Neural progenitor cell (in vitro differentiated cells): ENCODE results near the gene ZNF827. TPM values are rescaled to one million over a fixed set of nuclear protein-coding genes. Genes with fewer than 3 reads are reported as not detected.

Source experiments
- DNase-seq: peaks from one replicate; pipeline ENCODE4 v3.0.0-alpha.2; 2016; ENCODE audit warnings: low spot score
- H2AFZ ChIP-seq: fragments of 200-600 bp; sonication (generic); replicated peaks from 2 replicates; pipeline ENCODE4 v1.6.1; 2016; ENCODE audit warnings: antibody characterized with exemption
- H3F3A ChIP-seq: fragments of 200-600 bp; sonication (generic); 2 replicates; pipeline ENCODE4 v1.6.1; 2016; ENCODE audit warnings: antibody characterized with exemption, low read depth
- H3K27ac ChIP-seq: fragments of 200-600 bp; sonication (generic); 2 replicates; pipeline ENCODE4 v1.5.1; 2016; ENCODE audit warnings: mild to moderate bottlenecking
- H3K27me3 ChIP-seq: fragments of 200-600 bp; sonication (generic); 2 replicates; pipeline ENCODE4 v1.6.1; 2016; ENCODE audit warnings: mild to moderate bottlenecking, moderate library complexity
- H3K36me3 ChIP-seq: fragments of 200-600 bp; sonication (generic); 2 replicates; pipeline ENCODE4 v1.5.1; 2016
- H3K4me1 ChIP-seq: fragments of 200-600 bp; sonication (generic); 2 replicates; pipeline ENCODE4 v1.6.1; 2016; ENCODE audit warnings: mixed run types
- H3K4me2 ChIP-seq: fragments of 200-600 bp; sonication (generic); 2 replicates; pipeline ENCODE4 v1.6.1; 2016
- H3K4me3 ChIP-seq: fragments of 200-600 bp; sonication (generic); 2 replicates; pipeline ENCODE4 v1.5.1; 2016
- H3K79me2 ChIP-seq: fragments of 200-600 bp; sonication (generic); 2 replicates; pipeline ENCODE4 v1.6.1; 2016; ENCODE audit warnings: low read depth
- H3K9ac ChIP-seq: fragments of 200-600 bp; sonication (generic); 2 replicates; pipeline ENCODE4 v1.6.1; 2016
- H3K9me3 ChIP-seq: fragments of 200-600 bp; sonication (generic); 2 replicates; pipeline ENCODE4 v1.5.1; 2016; ENCODE audit warnings: low read depth
- H4K20me1 ChIP-seq: fragments of 200-600 bp; sonication (generic); 2 replicates; pipeline ENCODE4 v1.6.1; 2016; ENCODE audit warnings: low read depth
- H3K27ac Mint-ChIP-seq: 3 replicates; pipeline ENCODE4 v1.8.0; 2021; ENCODE audit warnings: mixed read lengths
- H3K27me3 Mint-ChIP-seq: 2 replicates; pipeline ENCODE4 v1.8.0; 2022; ENCODE audit warnings: low read depth, mild to moderate bottlenecking, inconsistent platforms, moderate library complexity, mixed read lengths; ENCODE audit not compliant: insufficient read depth
- H3K36me3 Mint-ChIP-seq: 3 replicates; pipeline ENCODE4 v1.8.0; 2021; ENCODE audit warnings: mixed read lengths
- H3K4me1 Mint-ChIP-seq: 3 replicates; pipeline ENCODE4 v1.8.0; 2021; ENCODE audit warnings: mixed read lengths
- H3K4me3 Mint-ChIP-seq: 3 replicates; pipeline ENCODE4 v1.8.0; 2021; ENCODE audit warnings: mild to moderate bottlenecking, moderate library complexity, mixed read lengths
- H3K9me3 Mint-ChIP-seq: 3 replicates; pipeline ENCODE4 v1.8.0; 2020; ENCODE audit warnings: mixed read lengths
- EZH2 ChIP-seq: fragments of 200-600 bp; sonication (generic); IDR thresholded peaks from 2 replicates; pipeline ENCODE4 v1.6.1; 2017; ENCODE audit warnings: antibody characterized with exemption, mild to moderate bottlenecking, moderate library complexity
- EZH2phosphoT487 ChIP-seq: fragments of 200-600 bp; sonication (generic); IDR thresholded peaks from 2 replicates; pipeline ENCODE4 v1.6.1; 2017; ENCODE audit warnings: antibody characterized with exemption
- total RNA-seq: library from RNA; depleted of rRNA; stranded (reverse); fragments of >200 nt; gene quantifications from 2 replicates; pipeline ENCODE4 v1.2.3, GENCODE V29; 2015; ENCODE audit warnings: low replicate concordance
- TF ChIP-seq, protein P1 (sequence below): fragments of 200-600 bp; sonication (generic); IDR thresholded peaks from 2 replicates; pipeline ENCODE4 v1.5.1; 2017; ENCODE audit warnings: antibody characterized with exemption, mild to moderate bottlenecking

Gene ZNF827, protein sequence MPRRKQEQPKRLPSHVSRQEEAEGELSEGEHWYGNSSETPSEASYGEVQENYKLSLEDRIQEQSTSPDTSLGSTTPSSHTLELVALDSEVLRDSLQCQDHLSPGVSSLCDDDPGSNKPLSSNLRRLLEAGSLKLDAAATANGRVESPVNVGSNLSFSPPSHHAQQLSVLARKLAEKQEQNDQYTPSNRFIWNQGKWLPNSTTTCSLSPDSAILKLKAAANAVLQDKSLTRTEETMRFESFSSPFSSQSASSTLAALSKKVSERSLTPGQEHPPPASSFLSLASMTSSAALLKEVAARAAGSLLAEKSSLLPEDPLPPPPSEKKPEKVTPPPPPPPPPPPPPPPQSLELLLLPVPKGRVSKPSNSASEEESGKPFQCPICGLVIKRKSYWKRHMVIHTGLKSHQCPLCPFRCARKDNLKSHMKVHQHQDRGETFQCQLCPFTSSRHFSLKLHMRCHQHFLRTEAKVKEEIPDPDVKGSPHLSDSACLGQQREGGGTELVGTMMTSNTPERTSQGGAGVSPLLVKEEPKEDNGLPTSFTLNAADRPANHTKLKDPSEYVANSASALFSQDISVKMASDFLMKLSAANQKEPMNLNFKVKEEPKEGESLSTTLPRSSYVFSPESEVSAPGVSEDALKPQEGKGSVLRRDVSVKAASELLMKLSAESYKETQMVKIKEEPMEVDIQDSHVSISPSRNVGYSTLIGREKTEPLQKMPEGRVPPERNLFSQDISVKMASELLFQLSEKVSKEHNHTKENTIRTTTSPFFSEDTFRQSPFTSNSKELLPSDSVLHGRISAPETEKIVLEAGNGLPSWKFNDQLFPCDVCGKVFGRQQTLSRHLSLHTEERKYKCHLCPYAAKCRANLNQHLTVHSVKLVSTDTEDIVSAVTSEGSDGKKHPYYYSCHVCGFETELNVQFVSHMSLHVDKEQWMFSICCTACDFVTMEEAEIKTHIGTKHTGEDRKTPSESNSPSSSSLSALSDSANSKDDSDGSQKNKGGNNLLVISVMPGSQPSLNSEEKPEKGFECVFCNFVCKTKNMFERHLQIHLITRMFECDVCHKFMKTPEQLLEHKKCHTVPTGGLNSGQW
- 7.1 and 7.7 TPM in 2 replicates for total RNA-seq

DNA sequence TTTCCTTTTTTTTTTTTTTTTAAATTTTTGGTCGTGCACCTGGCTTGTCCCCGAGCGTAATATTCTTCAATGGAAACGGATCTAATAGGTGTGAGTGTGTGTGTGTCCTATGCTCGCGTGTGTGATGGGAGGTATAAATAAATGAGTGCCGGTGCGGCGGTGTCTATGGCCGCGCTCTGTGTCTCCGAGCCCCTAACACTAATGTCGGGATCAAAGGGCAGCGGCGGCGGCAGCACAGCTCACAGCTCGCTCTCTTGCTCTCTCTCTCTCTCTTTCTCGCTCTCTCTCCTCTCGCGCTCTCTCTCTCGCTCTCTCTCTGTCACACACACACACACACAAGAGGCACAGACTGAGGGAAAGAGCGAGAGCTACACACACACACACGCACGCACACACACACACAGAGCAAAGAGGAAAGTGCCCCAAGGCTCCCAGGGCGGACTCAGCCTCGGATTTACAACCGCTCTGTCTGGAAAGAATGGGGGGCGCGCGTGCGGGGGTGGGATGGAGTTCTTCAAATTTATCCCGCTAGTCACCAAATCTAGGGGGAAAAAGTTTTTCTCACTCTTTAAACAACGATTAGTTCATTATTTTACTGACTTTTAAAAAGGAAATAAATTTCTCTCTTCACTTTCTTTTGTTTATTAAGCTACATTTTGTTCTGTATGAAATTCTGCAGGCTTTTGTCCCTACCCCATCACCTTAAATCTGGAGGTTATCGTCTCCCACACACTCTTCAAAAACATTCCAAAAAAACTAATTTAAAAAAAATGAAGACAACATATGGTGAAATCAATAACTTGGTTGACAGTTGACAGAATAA, at the start of gene ZNF827:
ZNF827 (minus strand) TSS at position 206 of the 823 bp plus-strand sequence. CDS start 416 bp downstream, outside the sequence.
- peaks cover 8% of the 10 kb centered on the region for H3K4me1 ChIP-seq

DNA sequence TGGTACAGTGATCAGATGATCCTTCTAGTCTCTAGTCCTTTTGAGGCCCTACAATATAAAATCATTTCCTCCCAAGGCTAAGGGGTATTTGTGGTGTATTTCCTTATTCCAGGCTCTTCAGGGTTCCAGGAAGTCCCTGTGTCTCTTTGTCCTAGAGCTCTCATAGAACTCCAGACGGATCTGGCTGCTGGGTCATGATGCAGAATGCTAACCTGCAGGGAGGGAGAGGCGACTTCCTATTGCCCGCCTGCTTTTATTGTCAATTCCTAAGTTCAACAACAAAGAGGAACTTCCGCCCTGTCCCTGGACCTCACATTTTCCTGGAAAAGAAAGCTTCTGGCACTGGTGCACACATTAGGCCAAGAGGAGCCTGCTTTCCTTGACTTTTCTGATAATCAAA, 45.9 kb upstream of the ZNF827 start:
- no peaks in the 10 kb centered on the region for H3K27me3 ChIP-seq
- no peaks in the 10 kb centered on the region for H3K79me2 ChIP-seq
- no peaks in the 10 kb centered on the region for H4K20me1 ChIP-seq
- no peak overlapping the region for H3K27ac ChIP-seq
- H3K27me3 Mint-ChIP-seq = no peaks in the 10 kb centered on the region
- no peaks in the 10 kb centered on the region for H3K36me3 Mint-ChIP-seq
- TF ChIP-seq EZH2phosphoT487 (no peak), EZH2 (no peak)
- TF ChIP-seq, protein P1, sequence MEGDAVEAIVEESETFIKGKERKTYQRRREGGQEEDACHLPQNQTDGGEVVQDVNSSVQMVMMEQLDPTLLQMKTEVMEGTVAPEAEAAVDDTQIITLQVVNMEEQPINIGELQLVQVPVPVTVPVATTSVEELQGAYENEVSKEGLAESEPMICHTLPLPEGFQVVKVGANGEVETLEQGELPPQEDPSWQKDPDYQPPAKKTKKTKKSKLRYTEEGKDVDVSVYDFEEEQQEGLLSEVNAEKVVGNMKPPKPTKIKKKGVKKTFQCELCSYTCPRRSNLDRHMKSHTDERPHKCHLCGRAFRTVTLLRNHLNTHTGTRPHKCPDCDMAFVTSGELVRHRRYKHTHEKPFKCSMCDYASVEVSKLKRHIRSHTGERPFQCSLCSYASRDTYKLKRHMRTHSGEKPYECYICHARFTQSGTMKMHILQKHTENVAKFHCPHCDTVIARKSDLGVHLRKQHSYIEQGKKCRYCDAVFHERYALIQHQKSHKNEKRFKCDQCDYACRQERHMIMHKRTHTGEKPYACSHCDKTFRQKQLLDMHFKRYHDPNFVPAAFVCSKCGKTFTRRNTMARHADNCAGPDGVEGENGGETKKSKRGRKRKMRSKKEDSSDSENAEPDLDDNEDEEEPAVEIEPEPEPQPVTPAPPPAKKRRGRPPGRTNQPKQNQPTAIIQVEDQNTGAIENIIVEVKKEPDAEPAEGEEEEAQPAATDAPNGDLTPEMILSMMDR = no peak
- no peak overlapping the region for H3K4me3 ChIP-seq
- no peaks in the 10 kb centered on the region for H3F3A ChIP-seq
- no peak overlapping the region for H3K4me2 ChIP-seq
- DNase-seq = no peak
- H3K9ac ChIP-seq = no peak overlapping the region
- H2AFZ ChIP-seq = no peak overlapping the region
- no peak overlapping the region for H3K4me3 Mint-ChIP-seq
- H3K4me1 Mint-ChIP-seq = peaks cover 8% of the 10 kb centered on the region
- no peaks in the 10 kb centered on the region for H3K36me3 ChIP-seq
- H3K27ac Mint-ChIP-seq = peak overlapping the region; percentile 12
- H3K9me3 Mint-ChIP-seq = no peaks in the 10 kb centered on the region
- H3K4me1 ChIP-seq = no peaks in the 10 kb centered on the region
- H3K9me3 ChIP-seq = no peaks in the 10 kb centered on the region

More for the DNA sequence above, at the start of gene ZNF827:
- H3K9me3 ChIP-seq = no peaks in the 10 kb centered on the region
- H2AFZ ChIP-seq = peak within 1 kb of the TSS; percentile 63
- peak within 1 kb of the TSS; percentile 94 for H3K4me2 ChIP-seq
- Mint-ChIP-seq H3K4me3 (peak within 1 kb of the TSS; percentile 98), H3K27me3 (peaks cover 6% of the 10 kb centered on the region), H3K4me1 (peaks cover 34% of the 10 kb centered on the region), H3K36me3 (no peaks in the 10 kb centered on the region), H3K9me3 (no peaks in the 10 kb centered on the region), H3K27ac (peak within 1 kb of the TSS; percentile 98)
- H3K4me3 ChIP-seq = peak within 1 kb of the TSS; percentile 96
- H3K27me3 ChIP-seq = peaks cover 20% of the 10 kb centered on the region
- H3K36me3 ChIP-seq = no peaks in the 10 kb centered on the region
- H3F3A ChIP-seq = peaks cover 26% of the 10 kb centered on the region
- DNase-seq = peak; percentile 84
- TF ChIP-seq, protein P1 = no peak
- peak; percentile 34 for TF ChIP-seq EZH2
- H3K9ac ChIP-seq = peak within 1 kb of the TSS; percentile 37
- peaks cover 29% of the 10 kb centered on the region for H4K20me1 ChIP-seq
- H3K79me2 ChIP-seq = peaks cover 39% of the 10 kb centered on the region
- no peak within 1 kb of the TSS for H3K27ac ChIP-seq

DNA sequence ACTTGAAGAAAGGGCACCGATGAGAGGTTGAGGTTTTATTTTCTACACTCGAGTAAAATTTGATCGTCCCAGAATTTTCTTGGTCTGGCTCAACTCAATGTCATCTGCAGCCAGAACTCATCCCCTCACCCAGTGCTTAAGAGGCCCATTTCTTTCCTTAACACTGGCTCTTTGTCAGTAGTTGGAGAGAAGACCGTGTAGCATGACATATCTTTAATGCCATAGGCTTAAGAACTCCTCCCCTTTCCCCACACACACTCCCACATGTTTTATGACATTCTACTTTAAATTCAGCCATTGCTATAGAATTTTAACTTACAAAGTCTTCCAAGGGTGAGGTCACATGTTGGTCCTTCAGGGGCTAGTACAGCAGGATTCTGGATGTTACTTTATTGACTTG, 44.2 kb upstream of the ZNF827 start:
- H4K20me1 ChIP-seq = no peaks in the 10 kb centered on the region
- Mint-ChIP-seq H3K9me3 (no peaks in the 10 kb centered on the region), H3K4me3 (no peak overlapping the region), H3K4me1 (peaks cover 8% of the 10 kb centered on the region), H3K27ac (no peak overlapping the region), H3K27me3 (no peaks in the 10 kb centered on the region), H3K36me3 (no peaks in the 10 kb centered on the region)
- H3K9ac ChIP-seq = no peak overlapping the region
- no peaks in the 10 kb centered on the region for H3K4me1 ChIP-seq
- no peak overlapping the region for H3K27ac ChIP-seq
- H3K4me3 ChIP-seq = no peak overlapping the region
- H3F3A ChIP-seq = no peaks in the 10 kb centered on the region
- H3K4me2 ChIP-seq = no peak overlapping the region
- no peak overlapping the region for H2AFZ ChIP-seq
- no peak for DNase-seq
- no peaks in the 10 kb centered on the region for H3K36me3 ChIP-seq
- TF ChIP-seq EZH2 = no peak
- TF ChIP-seq, protein P1 = no peak
- TF ChIP-seq EZH2phosphoT487 = no peak
- no peaks in the 10 kb centered on the region for H3K27me3 ChIP-seq
- no peaks in the 10 kb centered on the region for H3K9me3 ChIP-seq
- H3K79me2 ChIP-seq = no peaks in the 10 kb centered on the region
